HCEC 1CT (cell line): Measurements from ENCODE around the gene ICE2.
"Not testable (repeated sequence)": the region's sequence is repeated elsewhere in the genome, so short reads cannot be mapped to it uniquely, and the experiment has no call there.

Source experiments
- DNase-seq: peaks from one replicate; pipeline ENCODE4 v3.0.0-alpha.2; 2017

Gene ICE2

DNA sequence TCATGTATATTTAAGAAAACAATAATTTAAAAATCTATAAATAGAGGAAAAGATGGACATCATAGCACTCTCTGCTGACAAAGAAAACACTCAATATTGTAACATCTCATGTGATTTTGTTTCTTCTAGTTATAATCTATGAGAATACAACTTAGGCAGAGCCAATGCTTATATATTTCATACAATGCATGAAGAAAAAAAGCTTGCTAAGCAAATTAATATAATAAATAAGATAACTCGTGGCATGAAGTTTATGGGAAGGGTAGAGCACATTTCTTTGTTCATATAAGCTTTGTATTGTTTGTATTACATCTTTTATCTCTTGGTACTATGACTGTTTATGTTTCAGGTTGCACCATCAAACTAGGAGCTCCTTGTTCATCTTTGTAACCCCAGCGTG, 73.5 kb downstream of the ICE2 start:
- no peak for DNase-seq

DNA sequence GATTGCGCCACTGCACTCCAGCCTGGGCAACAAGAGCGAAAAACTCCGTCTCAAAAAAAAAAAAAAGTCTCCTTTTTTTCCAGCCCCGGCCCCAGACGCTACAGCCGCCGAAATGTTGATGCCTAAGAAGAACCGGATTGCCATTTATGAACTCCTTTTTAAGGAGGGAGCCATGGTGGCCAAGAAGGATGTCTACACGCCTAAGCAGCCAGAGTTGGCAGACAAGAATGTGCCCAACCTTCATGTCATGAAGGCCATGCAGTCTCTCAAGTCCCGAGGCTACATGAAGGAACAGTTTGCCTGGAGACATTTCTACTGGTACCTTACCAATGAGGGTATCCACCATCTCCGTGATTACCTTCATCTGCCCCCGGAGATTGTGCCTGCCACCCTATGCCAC, 74.6 kb downstream of the ICE2 start:
- not testable (repeated sequence) for DNase-seq

DNA sequence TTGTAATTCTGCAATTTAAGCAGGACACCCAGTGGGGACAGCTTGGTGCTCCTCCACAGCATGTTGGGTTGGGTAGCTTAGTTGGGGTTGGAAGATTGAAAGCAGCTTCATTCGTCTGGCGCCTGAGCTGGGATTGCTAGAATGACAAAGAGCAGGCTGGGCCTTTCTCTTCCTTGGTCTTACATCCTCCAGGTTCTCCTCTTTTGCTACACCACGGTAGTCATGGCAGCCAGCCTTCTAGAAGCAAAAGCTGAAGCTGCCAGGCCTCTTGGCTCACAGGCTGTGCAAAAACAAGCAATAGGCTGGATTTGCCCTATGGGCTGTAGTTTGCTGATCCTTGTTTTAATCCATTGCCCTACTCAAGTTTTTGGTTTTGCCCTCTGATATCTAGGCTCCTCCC, 78.0 kb downstream of the ICE2 start:
- no peak for DNase-seq

DNA sequence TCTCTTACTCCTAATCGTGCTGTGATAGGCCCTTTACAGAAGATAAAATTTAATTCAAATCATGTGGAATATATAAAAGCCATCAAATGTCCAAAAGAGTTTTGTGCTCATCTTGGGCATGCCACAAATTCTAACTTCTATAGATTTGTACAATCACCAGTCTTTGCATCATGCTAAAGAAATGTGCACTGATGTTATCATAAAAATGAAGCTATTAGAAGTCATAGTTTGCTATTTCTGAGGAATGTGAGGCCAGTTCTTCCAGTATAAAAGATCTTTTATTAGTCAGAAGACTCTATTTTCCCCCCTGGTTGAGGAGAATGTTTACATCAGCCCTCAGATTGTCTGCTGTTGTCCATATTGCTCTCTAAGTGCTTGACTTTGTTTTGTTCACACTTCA, 79.0 kb downstream of the ICE2 start:
- DNase-seq, result peak; percentile 86

DNA sequence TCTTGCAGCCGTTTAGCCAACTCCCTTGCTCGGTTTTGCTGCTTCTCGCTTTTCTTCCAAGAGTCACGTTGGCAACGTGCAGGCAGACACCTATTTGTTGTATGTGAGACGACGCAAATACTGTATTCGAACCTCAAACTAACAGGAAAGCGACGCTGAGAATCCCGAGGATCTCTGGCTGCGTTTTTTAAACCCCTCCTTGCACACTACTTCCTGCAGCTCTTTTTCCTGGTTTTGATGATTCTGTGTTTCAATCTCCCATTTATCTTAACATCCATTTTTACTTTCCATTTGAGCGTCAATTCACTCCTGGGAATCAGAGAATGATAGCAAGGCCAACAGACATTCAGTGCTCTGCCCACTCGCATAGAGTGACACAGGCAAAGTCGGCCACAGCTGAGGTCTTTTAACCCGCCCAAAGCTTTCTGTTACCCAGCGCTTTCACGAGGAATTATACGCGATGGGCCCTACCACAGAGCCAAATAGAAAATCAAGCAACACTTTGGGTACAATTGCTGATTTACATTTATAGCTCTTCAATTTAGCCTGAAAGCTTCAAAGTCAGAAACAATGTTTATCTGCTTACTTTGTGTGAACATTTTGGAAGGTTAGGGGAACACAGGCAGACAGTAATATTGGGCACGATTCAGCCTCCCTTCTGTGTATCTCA, 79.6 kb downstream of the ICE2 start:
- DNase-seq, result peak; percentile 46

DNA sequence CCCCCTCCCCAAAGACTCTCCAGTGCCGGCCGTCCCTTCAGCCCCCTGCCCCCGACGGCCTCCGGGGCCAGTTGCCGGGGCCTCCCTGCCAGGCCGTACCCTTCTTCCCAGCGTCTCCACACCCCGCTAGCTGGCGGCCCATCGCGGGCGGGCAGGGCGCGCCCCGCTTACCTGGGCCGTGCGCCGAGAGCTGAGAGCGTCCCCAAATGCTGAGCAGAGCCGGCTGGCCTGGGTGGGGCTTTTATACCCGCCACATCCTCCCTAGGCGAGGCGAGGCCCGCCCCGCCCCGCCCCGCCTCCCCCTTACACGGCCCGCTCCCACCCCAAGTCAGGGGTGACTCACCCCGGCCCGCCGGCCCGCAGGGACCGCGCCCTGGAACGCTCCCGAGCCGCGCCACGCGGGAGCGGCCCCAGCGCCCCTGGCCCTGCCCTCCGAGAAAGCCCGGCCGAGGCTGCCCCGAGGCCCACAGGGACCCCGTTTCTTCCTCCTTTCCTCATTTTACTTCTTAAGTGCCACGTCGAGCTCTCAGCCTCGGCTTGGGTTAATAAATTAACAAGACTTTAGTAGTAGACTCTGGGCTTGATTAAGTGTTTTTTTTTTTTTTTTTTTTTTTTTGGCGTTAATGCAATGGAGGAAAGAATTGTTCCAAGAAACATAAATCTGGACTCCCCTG, 81.0 kb downstream of the ICE2 start, which contains the start of gene ANXA2:
ANXA2 (minus strand) TSS at position 215 of the 674 bp plus-strand sequence. CDS start 11,911 bp downstream, outside the sequence.
- peak; percentile 93 for DNase-seq

DNA sequence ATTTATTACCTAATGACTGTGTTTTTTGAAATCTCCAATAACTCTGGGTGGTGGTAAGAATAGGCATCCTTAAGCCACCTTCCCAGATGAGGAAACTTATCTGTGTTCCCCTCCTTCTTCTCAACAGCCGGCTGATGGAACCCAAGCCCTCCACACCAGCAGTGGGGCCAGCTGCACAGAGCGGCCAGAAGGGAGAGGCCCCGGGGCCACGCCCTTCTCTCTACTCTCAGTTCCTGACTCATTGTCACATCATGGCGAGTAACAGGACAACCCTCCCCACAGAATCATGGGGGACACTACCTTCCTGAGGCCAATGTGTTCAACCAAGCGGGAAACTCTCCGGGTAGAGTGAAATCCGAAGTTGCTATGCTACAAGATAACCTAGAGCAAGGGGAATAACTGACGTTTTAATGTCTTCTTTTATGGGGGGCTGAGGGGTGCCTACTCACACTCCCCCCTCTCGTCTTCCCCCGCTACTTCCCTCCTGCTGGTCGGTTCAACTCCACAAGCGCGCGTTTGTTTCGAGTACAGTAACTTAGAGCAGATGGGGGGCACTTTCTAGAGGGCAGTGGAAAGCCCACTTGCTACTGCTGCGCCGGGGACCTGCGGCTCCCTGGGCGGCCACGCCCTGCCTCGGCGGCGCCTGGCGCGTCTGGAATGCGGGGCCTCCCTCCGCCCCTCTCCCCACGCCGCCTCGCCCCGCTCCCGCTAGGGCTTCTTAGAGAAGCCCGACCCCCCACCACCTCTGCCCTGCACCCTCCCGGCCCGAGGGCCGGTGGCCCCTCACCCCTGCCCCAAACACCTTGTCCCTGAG, 81.8 kb downstream of the ICE2 start:
- DNase-seq, result peak; percentile 79

DNA sequence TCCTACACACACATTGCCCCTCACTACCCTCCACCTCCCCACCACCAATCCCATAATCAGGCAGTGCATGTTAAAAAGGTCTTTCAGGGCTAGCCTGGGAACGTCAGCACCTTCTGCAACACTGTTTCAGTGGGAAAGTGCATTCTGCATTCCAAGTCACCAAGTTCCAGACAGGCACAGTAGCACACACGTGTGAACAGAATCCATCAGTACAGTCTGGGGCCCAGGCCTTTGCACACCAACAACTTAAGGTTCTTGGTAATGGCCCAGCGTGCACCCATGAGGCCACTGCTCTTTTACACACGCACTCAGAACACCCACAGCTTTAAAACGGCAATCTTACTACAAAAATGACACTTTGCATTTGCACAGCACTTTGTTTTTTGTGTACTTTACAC, 82.4 kb downstream of the ICE2 start:
- no peak for DNase-seq

DNA sequence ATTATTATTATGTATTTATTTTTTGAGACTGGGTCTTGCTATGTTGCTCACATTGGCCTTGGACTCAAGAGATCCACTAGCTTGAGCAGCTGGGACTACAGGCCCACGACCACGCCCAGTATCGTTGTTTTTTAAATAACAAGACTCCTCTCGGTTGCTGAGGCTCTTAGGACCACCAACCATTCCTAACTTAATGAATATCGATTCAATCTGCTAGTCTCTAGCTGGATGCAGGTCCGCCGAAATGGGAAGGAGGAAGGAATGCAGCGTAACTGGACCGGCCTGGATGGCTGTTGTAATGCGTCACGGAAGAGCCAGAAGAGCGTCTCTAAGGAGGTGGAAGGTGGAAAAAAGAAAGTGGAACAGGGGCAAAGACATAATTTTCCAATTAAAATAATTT, 82.8 kb downstream of the ICE2 start:
- no peak for DNase-seq

DNA sequence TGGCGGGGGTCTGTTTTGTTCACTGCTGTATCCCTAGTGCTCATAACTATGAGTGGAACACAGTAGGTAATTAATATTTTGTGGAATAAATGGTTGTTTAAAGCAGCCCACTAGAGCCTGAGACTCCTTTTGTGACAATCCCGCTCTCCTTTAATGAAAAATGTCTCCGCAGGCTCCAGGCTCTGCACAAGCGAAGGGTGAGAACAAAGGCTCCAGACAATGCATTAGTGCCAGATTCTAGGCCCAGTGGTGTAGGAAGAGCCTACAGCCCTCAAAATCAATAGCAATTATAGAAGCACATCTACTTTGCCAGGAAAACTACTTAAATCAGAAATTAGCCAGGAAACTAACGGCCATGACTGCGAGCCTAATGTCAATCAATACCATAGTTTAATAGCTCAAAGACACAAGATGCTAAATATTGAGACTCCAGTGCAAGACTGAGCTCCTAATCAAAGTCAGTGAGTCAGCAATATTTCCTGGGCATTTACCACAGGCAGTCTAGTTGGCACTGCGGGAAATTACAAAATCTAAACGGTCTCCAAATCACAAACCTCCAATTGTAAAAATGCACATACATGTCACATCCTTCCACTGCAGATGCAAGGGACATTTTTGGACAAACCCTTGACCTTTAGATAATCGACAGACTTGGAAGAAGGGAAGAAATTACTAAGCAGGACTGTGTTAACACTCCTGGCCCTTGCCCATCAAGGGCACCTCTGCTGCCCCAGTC, 83.5 kb downstream of the ICE2 start:
- DNase-seq, result no peak

DNA sequence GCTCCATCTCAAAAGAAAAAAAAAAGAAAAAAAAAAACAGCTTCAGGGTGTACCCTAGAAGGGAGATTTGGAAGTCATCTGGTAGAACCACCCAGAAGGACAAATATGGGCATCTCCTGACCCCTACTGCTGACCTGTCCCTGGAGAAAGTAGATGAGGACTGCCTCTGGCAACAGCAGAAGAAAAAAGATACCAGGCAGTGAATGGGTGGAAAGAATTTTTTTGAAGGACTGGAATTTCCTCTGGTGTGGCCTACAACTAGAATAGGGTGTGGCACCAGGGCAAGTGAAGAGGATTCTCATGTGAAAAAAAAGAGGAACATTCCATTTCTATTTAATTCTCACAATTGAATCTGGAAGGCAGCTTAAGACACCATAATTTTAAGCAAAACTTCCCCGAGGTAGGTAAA, 84.2 kb downstream of the ICE2 start:
- DNase-seq, result peak; percentile 45

DNA sequence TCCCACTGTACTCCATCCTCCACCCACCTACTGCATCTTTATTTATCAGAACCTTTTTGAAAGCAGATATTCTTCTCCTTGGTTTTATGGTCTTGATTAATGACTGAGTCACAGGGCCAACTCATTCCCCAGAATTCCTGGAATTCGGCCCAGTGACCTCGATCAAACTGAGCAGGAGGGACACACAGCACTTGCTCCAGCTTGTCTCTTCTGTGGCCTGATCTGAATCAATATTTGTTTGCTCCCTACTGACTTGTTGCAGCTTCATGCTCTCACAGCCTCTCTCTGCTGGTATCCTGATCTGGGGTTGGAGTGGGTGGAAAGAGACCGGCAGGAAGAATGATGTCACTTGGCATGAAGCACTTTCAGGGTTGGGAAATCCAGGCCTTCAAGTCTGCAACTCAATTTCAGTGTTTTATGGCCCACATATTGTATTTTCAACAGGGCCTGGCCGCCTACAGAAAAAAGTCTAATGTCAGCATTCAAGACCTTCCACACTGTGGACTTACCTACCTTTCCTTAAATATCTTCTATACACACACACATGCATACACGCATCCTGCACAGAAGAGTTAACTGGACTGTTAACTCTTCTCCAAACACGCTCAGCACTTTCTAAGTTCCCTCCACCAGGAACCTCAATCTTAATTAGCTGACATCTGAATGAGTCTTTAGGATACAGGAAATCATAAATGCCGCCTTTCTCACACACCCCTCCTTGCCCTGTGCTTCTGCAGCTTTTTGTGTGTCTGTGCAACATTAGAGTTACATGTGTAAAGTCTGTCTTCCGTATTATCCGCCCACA, 85.8 kb downstream of the ICE2 start:
- peak; percentile 99 for DNase-seq

DNA sequence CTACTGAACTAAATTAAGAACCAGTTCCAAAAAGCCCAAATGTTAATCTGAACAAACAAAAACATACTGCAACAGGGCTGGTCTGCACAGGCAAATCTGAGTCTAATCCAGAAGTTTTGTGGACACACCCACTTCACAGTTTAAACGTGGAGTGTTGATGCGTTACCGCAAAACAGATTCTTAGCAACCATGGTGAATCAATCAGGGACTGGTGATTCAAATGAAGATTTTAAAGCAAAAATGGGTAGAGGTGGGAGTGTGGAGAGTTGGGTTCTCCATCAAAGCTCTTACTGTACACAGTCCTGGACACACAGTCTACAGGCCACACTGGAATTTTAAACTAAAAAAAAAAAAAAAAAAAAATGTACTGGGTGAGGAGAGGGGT, 86.3 kb downstream of the ICE2 start:
- DNase-seq, result peak; percentile 79

DNA sequence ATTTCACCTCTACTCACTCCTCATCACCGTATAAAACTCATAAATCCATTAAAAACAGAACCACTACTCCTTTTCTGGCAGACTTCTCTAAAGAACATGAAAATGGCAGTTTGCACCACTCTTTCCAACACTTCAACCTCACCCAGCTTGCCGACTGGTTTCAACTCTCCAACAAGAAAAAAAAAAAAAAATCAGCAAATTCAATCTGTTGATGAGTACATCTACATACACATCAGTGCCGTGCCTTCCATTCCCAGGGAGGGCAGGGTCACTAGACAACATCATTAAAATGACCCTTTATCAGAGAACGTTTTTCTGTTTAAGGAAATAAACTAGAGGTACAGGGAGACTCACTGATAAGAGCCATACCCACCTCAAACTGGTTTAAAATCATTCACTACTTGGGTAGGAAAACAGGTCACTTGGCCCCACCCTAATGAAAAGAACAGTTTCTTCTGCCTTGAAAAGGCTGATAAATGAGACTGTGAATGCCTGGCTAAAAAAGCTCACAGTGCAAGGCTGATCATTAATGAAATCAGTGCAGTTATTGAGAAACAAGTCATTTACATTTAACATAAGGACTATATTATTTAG, 87.1 kb downstream of the ICE2 start:
- no peak for DNase-seq

DNA sequence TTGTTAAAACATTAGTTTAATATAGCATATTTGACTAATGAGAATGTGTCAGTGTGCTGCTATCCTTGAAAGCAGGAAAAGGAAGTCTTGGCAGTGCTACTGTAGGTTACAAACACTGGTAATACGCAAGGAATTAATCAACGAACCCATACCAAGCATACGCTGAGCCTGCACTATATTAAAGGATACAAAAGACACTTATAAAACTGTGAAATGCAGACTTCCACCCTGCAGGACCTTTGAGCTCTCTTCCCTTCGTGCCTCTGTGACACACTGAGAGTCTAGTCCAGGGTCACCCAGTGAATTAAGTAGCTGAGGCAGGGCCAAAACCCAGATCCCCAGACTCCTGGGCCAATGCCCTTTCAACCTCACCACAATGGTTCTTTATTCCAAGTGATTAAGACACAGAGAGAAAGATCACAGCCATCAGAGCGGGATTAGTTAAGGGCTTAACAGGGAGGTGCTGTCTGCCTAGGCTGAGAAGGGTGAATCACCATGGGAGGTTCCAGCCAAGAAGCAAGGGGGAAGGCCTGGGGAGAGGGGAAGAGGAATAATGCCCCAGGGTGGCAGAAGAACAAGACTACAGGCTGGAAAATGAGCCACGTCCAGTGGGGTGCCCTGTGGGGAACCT, 88.0 kb downstream of the ICE2 start:
- peak; percentile 87 for DNase-seq

DNA sequence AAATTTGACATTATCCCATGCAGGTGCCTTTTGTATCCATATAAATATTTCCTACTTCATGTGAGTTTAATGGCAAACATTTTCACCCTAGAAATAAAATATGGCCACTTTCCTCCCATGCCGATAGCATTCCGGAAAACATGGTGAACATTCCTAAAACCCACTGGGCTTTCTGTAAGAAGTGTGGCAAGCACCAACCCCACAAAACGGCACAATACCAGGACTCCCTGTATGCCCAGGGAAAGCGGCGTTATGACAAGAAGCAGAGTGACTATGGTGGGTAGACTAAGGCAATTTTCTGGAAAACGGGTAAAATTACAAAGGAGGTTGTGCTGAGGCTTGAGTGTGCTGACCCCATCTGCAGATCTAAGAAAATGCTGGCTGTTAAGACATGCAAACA, 88.7 kb downstream of the ICE2 start:
- no peak for DNase-seq

DNA sequence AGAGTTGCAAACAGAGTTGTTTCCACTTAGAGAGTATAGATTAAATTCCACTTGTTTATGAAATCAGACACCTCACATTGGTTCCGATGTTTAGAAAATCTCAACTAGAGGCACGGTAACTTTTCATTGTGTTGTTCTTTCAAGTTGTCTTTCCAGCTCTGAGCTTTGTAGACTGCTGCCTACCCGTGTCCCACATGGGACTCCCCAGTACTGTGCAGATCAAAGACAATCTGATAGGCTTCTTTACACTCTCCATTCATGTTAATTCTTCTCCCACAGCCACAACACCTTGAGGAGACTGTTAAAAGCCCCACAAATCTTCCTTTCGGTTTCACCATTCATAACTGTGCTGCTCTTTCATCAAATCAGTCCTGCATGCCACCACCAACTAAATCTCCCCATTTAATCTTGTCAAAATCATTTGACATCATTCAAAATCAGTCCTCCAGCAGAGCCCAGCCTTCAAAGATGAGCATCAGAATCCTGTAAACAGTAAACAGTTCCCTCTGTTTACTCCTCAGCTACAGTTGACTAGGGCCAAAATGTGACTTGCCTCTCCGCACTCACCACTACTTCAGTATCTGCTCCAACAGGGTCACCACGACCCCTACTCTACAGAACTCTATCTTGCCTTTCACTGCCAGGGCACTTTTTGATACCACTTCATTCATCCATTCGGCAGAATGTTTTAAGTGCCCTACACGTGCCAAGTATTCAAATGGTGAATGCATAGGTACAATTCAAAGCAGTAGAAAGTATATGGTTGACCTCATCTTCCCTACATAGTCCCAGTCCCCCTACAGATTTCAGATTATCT, 89.5 kb downstream of the ICE2 start:
- no peak for DNase-seq

DNA sequence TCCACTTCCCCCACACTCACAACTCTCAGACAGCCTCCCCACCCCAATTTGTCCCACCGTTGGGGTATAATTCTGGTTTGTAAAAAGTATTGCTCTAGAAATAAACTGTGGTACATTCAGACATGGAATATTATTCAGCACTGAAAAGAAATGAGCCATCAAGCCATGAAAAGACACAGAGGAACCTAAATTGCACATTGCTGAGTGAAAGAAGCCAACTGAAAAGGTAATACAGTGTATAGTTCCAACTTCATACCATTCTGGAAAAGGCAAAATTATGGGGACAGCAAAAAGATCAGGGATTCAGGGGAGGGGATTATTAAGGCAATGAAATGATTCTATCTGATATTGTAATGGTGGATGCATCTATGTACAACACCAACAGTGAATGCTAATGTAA, 91.6 kb downstream of the ICE2 start:
- no peak for DNase-seq

DNA sequence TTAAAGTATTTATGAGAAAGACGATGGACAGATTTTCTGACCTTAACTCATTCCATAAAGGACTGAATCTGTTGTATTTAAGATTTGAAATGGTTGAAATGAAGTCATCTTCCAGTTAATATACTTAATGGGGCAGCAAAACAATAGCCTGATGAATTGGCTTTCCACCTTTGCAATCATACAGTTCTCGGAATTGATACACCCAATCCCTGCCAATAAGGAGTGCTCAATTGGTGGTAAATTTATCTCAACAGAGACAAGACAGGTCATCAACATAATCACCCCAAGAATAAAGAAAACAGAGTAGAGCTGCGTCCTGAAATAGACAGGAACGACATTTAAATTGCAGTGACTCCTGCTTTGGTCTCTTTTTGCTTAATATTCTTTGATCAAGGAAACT, 92.3 kb downstream of the ICE2 start:
- no peak for DNase-seq
